HTR-8/SVneo (cell line): ENCODE data around the gene CFAP53.

Source experiments
- DNase-seq: peaks from one replicate; pipeline ENCODE4 v3.0.0; 2011; ENCODE audit warnings: low spot score, mixed read lengths; ENCODE audit not compliant: insufficient read length
- FAIRE-seq: peaks from 2 replicates; lab custom pipeline; 2011; peaks lifted over from hg19 to GRCh38; lab: Jason Lieb, UNC

The CFAP53 gene

GRCh38 chr18:50199346-50199855 lies 66.9 kb downstream of the CFAP53 start:
- no peak for FAIRE-seq

DNA sequence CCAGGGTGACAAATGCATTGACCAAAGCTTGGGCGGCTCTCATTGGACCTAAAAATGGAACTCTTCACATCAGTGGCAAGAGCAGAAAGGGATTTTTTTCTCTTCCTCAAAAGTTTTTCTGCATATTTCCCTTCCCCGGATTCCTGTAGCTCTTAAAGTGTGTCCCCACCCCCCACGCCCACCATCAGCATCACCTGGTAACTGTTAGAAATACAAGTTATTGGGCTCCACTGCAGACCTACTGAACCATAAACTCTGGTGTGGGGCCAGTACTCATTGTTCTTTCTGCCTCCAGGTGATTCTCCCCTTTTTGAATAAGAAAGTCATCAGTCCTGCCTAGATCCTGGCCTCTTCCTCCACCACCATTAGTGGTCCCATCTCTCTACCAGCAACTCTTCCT lies 70.0 kb downstream of the CFAP53 start:
- FAIRE-seq (no peak), DNase-seq (no peak)

More at GRCh38 chr18:50199346-50199855, 66.9 kb downstream of the CFAP53 start:
- no peak for DNase-seq

DNA sequence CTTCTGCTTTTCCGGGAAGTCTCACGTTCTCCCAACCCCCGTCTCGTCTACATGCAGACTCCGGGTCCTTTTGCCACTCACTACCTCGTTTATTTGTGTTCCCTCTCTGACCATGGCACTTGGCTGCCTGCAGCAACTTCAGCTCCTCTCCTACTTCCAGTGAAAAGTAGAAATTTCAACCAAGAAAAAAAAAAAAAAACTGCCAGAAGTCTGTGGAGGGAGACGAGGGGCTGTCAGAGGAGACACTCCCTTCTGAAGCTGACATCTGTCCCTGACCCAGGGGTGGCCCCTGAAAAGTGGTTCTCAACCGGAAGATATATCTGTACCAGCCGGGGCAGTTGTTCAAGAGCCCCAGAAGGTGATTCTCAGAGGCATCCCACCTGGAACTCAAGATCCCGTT lies 70.6 kb downstream of the CFAP53 start:
- FAIRE-seq (no peak), DNase-seq (no peak)

- no peak for DNase-seq
- FAIRE-seq, result no peak
Observed at GRCh38 chr18:50194631-50195532, 71.4 kb downstream of the CFAP53 start, which contains the start of gene MYO5B. TSS of gene MYO5B (minus strand) at chr18:50195147. CDS start at chr18:50194793, 354 bp downstream.

GRCh38 chr18:50193796-50194630 lies 72.3 kb downstream of the CFAP53 start:
- no peak for FAIRE-seq
- no peak for DNase-seq

GRCh38 chr18:50192995-50193795 lies 73.1 kb downstream of the CFAP53 start:
- no peak for DNase-seq
- no peak for FAIRE-seq

DNA sequence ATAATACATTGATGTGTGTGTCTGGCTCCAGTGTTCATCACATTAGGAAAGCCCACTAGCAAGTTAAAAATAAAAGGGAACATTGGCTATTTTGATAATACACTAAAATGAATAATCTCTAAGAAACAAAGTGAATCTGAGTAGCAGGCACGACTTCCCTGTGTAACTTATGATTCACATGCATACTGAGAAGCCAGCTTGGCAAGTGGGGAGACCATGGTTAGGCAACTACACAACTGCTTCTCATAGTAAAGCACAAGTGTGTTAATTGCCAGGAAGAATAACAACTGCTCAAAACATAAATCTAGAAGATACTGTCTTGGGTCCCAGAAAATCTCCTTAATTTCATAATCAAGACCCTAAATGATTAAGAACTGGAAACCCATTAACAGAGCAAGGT lies 75.4 kb downstream of the CFAP53 start:
- DNase-seq, result no peak
- FAIRE-seq, result no peak

DNA sequence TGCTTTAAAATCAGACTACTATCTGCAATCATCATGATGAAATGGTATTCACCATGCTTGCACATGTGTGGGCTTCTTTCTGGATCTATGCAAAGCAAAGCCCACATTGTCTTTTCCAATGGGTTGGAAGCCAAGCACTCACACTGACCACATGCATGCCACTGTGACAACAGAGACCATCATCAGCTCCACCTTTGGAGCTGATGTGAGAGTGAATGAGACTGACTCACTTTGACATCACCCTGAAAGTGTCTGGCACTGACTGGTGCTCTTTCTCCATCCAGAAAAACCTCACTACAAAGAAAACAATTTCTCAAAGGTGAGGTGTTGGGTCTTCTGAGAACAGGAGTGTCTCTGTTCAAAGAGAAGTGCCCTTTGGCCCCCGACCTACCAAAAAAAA lies 76.1 kb downstream of the CFAP53 start:
- no peak for DNase-seq
- FAIRE-seq, result no peak

DNA sequence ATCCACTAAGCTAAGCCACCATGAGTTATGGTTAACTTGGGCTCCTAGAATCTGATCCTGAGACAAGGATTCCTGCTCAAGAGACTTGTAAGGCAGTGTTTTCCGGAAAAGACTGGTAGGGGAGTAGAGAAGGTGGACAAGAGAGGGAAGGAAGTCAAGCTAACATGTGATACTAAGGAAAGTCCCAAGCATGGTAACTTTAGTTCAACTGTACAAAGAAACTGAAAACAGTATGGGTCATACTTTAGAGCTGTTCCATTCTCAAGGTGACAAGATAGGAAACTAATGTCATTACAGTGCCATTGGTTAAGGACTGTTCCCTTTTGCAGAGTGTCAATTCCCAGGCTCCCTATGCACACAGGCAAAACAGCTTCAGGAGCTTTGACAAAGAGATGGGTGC lies 77.1 kb downstream of the CFAP53 start:
- DNase-seq (no peak), FAIRE-seq (no peak)

DNA sequence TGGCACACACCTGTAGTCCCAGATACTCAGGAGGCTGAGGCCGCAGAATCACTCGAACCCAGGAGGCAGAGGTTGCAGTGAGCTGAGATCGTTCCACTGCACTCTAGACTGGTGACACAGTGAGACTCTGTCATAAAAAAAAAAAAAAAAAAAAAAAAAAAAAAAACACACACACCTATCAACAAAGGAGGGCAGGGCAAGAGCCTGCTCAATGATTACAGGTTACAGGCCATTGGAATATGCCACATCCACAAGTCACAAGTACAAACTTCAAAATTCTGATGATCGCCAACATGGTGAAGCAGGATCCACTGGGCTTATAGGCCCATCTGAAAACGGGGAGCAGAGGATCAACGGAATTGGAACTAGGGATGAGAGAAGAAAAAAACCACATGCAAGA lies 77.6 kb downstream of the CFAP53 start:
- no peak for DNase-seq
- FAIRE-seq, result no peak

GRCh38 chr18:50187659-50188058 lies 78.6 kb downstream of the CFAP53 start:
- no peak for DNase-seq
- no peak for FAIRE-seq

DNA sequence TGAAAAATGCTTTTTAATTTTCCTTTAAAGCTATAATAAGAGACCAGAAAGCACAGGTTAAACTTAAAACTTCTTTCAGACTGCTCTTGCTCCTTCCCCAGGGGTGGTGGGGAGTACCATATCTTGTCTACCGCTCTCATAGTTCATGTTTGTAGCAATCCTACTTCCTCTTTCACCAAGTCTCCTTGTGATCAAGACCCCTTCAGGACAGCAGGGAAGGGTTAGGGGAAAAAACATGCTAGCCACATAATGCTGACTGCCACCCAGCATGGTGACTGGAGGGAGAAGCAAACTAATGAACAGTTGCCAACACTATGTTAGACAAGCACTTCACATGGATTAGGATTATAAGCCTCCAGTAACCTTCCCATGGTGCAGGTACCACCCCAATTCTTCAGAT lies 79.9 kb downstream of the CFAP53 start:
- FAIRE-seq, result no peak

DNA sequence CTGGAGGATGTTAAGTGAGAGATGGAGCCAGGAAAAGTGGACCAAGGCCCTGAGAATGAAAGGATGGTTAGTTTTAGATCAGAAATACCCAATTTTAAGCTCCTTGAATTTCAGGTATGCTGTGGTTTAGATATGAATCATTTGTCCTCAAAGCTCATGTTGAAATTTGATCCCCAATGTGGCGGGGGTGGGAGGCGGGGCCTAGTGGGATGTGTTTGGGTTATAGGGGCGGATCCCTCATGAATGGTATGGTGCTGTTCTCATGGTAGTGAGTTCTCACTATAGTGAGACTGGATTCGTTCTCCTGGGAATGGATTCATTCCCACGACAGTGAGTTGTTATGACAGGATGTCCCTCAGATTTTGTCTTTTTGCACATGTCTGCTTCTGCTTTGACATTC lies 82.7 kb downstream of the CFAP53 start:
- no peak for FAIRE-seq
- DNase-seq, result no peak

More for the DNA sequence above, 79.9 kb downstream of the CFAP53 start:
- no peak for DNase-seq

GRCh38 chr18:50182511-50182910 lies 83.8 kb downstream of the CFAP53 start:
- no peak for DNase-seq
- no peak for FAIRE-seq

DNA sequence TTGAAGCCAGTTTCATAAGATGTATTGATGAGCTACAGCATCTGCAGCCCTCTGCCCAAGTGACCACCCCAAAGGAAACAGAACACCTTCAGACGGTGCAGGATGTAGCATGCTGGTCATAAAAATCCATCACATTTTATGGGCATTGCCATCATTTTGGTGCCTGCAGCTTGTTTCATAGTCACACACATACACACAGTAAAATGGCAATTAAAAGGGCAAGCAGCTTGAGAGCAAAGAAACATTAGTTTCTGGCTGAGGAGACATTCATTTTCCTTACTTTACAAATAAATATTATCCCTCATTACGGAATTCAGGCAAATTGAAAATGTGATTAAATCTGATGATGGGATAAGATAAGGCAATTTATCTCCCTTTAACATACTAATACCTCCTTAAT lies 84.7 kb downstream of the CFAP53 start:
- no peak for FAIRE-seq
- no peak for DNase-seq

- FAIRE-seq (no peak), DNase-seq (no peak)
Observed at GRCh38 chr18:50179465-50179864, 86.8 kb downstream of the CFAP53 start.

- no peak for DNase-seq
- no peak for FAIRE-seq
Observed at GRCh38 chr18:50177294-50177992, 88.9 kb downstream of the CFAP53 start.
